Stimulated activated CD4-positive, alpha-beta T cell treated with anti-CD3 and anti-CD28 coated beads, Interleukin-15, amount 100 ng/mL, for 48 hours (primary cell): ENCODE results near the gene DPEP2.
A peak's percentile ranks its signal among the peaks of the same experiment; 100 is the strongest.
"Not testable (repeated sequence)": the region's sequence is repeated elsewhere in the genome, so short reads cannot be mapped to it uniquely, and the experiment has no call there.

ENCODE experiments used
- DNase-seq, 2 donors: peaks; one replicate each; pipeline ENCODE4 v3.0.0-alpha.2; 2020; ENCODE audit warnings: low read depth in 2 of 2

The DPEP2 gene

DNA sequence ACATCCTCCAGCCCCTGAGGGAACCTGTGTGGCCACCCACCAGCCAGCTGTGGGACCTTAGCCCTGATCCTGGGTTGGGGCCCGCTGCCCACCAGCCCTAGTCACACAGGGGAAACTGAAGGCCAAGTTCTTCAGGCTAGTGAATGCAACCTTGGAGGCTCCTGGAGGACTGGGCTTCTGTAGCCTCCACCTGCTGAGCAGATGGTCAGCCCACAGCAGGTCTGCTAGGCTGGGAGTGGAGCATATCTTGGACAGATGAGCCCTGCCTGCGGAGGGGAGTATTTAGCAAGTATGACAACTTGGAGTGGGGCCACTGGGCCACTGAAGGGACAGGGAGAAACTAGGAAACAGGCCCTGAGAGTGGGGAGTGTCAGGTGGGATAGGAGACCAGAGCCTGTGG is 23.1 kb downstream of the DPEP2 start:
- DNase-seq: no peak

DNA sequence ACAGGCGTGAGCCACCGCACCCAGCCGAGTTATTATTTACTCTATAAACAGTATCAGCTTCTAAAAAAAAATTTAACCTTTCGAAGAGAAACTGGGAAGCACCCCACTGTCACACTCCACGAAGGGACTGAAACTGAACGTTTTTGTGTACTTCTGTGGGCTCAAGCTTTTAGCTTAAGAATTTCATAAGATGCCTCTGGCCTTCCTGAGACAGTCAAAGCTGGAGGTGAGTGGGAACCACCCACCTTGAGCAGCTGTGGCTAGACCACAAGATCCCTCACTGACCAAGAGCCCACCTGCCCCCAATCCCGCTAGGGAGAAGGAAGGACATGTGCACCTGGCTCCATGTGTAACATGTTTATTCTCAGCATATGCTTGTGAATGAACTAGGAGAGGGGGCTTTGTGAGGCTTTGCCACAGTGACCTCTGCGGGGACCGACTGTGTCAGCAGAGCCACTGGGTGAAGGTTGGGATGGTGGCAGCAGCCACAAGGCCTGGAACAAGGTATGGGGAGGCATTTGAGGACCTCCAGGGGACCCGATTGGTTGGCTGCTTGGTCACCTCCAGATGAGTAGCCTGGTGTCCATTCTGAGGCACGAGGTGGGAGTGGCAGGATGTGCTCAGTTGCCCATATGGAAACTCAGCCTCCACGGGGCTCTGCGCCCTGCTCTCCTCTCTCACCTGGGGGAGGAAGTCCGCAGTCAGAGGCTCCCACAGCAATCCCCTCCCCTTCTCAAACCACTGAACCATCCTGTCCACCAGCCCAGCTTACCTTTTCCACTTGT is 23.8 kb downstream of the DPEP2 start:
- DNase-seq: no peak

DNA sequence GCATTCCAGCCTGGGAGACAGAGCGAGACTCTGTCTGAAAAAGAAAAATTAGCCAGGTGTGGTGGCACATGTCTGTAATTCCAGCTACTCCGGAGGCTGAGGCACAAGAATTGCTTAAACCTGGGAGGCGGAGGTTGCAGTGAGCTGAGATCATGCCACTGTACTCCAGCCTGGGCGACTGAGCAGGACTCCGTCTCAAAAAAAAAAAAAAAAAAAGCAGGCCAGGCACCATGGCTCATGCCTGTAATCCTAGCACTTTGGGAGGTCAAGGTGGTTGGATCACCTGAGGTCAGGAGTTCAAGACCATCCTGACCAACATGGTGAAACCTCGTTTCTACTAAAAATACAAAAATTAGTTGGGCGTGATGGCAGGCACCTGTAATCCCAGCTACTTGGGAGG is 27.0 kb downstream of the DPEP2 start:
- not testable (repeated sequence) for DNase-seq

DNA sequence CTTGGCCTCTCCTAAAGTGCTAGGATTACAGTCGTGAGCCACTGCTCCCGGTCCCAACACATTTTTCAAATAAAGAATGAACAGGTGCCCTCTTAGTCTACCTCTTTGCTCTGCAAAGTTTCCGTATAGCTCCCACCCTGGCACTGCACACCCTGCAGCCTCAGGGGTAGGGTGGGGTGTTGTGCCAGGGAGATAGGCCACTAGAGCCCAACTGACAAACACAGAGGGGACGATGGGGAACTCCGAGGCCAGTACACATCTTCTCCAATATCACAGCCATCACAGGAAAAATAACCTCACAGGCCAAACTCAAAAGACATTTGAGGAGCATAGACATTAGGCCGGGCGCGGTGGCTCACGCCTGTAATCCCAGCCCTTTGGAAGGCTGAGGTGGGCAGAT is 28.2 kb downstream of the DPEP2 start:
- DNase-seq: no peak

DNA sequence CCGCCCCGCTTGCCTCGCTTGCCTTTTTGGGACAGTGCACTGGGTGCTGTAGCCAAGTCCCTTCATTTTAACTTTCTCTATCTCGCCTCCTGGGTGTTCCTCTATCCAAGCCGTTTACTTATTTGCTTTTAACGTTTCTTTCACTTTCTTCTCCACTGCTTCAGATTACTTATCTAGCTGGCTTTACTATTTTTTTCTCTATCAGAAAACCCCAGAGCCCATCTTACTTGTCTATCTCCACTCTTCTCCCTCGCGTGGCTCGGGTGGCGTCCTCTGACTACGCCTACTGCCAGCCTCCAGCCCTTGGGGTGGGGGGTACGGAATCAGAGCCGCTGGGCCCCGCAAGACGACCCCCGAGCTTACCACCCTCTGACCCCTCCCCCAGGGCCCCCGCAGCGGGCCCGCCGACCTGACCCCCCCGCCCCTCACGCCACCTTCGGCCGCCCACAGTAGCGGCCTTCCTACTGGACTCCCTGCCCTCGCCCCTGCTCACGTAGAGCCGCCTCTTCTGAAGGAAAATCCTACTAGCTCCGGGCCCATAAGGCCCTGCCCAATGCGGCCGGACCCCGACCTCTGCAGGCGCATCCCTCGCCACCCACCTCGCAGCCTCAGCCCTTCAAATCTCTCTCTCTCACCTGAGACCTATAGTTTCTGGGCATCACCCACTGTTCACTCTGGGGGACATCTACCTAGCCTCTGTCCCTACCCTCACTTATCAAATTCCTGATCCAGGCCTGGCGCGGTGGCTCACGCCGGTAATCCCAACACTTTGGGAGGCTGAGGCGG is 29.8 kb downstream of the DPEP2 start:
- no peak for DNase-seq

DNA sequence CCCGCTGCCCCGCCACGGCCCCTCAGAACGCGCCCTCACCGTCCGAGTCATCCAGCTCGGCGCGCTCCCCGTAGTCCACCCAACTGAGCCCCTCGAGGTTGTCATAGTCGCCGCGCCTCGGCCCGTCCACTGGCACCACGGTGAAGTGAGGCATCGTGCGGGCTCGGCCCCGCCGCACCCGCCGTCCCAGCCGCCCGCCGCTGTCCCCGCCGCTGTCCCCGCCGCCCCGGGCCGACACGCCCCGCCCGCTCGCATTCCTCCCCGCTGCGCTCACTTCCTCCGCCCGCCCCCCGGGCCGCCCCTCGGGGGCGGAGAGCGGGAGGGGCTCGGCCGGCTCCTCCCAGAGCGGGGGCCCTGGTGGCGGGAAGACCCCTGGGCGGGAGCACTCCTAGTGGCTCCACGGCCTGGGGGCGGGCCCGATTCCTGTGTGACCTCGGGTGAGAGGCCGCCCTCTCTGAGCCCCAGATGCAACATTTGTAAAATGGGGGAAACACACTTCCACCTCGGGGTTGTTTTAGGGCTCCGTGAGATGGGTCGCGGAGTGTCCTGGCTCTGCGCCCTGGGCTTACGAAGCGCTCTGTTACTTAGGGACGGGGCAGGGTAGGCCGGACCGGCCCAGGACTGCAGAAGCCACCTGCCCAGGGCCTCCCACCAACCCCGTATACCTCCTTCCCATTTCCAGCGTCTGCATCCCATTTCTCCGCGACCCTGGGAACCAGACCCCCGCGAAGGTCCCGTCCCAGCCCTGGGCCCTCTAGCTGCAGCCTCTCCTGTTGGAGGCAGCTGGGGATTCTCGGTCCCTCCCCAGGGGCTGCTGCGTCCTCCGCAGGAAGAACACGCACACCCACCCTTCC is 30.7 kb downstream of the DPEP2 start, which contains the start of gene SLC12A4:
SLC12A4 (minus strand) TSS at position 238 of the 854 bp plus-strand sequence; CDS start at position 154, 84 bp downstream.
- peak; percentile 84 to 89 for DNase-seq

DNA sequence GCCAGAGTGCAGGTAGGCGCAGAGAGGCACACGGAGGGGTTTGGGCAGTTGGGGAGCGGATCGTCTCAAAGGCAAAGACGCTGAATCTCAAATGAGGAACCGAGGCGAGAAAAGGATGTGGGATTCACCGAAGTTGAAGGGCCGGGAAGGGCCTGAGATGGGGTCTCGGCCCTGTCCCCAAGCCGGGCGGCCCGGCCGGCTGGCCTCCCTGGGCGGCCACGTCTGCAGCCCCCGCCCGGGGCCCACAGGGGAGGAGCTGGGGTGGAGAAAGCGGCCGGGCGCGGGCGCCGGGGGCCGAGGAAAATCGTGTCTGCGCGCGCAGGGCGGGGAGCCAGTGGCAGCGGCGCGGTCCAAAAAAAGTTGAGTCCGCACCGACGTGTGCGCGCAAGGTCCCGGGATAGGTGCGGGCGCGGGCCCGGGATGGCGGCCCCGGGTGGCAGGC is 31.3 kb downstream of the DPEP2 start:
- no peak for DNase-seq

DNA sequence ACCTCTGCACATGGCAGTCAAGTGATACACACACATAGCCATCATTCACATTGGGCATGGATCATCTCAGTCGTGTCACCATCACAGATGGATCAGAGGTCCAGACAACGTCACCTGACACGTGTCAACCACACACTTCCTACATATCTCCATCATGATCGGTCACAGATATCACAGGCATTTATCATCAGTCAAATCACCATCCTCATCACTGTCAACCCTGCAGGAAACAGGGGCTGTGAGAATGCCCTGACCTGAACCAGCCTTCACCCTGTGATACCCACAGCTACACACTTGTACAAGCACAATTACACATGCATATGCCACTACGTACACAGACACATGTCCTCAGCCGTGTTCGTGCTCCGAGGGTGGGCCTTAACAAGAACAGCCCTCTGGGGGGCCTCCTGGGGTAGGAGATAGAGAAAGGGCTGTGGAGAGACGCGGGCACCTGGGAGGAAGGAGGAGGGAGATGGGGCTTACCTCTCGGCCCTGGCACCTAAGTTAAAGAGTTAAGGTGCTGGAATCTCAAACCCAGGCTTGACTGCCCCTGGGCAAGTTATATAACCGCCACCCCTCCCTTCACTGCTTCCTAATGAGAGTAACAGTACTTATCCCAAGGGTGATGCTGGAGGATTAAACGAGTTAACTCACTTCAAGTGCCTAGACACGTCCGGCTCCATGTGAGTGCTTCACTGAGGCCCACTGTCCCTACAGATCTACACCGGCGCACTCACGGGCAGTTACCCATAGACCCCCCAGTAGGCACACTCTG is 31.9 kb downstream of the DPEP2 start:
- DNase-seq: peak in 1 of 2 donors; percentile 13

DNA sequence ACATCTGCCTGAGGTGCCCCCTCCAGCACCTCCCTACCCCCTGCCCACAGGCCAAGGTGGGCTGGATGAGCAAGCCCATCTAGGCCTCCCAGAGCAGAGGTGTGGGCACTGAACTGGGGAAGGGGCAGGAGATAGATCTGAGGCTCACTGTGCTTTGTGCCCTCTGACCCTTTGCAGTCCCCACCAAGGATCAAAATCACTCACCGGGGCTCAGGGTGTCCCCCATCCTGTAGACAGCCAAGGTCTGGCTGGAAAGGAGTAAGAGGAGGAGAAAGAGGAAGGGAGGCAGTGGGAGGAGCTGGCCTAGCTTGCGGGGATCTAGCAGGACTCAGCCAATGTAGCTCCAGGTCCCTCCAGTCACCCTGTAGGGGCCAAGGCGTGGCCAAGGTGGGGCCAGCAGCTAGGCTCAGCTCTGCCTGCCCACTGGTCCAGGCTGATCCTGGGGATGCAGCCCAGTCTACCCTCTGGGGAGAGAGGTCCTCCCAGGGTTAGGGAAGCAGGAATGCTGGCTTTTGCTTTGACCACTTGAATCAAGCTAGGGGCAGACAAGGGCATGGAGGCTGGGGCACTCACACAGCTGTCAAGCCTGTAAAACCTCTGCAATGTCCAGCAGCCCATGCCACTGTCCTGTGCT is 32.6 kb downstream of the DPEP2 start:
- no peak for DNase-seq

DNA sequence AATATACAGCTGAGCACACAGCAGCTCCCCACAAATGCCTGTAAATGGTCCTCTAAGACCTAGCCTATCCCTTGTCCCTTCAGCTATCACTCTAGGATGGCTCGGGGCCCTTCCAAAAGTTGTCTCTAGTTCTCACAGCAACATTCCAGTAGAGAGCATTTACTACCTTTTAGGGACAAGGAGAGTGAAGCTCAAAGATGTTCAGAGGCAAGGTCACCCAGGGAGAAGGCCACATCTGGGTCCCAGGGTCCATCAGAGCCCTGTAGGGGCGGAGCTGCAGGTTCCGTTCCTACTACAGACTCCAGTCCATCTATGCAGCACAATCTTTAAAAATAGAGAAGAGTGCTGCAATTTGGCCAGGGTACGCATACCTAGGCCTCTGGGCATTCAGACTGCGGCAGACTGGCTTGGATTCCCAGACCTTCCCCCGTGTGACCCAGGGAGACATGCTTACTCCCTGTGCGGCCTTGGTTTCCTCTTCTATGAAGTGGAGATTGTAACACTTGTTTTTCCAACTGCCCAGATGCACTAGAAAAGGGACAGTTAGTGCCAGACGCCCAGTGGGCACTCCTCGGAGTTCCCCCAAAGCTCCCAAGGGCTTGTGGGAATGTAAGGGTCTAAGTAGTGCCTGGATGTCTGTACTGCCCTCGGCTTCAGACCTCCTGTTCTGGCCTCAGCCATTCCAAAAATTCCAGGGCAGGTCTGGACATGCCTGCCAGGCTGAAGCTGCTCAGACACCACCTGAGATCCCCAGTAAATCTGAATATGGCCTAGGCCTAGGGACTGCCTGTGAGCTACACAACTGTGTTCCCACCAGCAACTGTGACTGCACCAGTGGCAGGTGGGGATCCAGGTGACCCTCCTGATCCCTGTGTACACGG is 33.4 kb downstream of the DPEP2 start:
- DNase-seq: no peak

DNA sequence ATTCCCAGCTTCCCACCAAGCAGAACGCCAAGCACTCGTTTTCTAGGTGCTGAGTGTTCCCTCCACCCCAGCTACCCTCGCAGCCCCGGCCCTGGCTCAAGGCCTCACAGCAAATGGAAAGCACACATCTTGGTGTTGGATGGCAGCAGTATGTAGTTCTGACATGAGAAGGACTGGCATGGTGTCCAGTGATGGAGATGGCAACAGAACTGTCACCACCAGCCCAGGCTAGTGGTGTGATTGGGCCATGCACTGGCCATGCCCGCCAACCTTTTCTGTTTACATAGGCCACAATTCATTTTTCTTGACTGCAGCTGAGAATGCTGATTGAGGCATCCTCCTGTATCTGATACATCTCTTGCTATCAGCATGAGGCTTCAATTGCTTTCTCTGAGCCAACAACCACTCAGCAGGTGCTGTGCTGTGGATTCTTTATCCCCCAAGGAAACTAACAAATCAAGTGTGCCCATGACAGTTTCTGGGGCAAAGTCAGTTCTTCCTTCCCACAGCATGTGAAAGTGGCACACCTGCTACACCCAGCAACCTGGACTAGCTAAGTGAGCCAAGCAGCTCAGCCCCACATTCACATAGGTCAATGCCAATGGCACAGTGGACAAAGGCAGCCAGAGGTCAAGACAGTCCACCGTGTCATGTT is 34.7 kb downstream of the DPEP2 start:
- DNase-seq: no peak

DNA sequence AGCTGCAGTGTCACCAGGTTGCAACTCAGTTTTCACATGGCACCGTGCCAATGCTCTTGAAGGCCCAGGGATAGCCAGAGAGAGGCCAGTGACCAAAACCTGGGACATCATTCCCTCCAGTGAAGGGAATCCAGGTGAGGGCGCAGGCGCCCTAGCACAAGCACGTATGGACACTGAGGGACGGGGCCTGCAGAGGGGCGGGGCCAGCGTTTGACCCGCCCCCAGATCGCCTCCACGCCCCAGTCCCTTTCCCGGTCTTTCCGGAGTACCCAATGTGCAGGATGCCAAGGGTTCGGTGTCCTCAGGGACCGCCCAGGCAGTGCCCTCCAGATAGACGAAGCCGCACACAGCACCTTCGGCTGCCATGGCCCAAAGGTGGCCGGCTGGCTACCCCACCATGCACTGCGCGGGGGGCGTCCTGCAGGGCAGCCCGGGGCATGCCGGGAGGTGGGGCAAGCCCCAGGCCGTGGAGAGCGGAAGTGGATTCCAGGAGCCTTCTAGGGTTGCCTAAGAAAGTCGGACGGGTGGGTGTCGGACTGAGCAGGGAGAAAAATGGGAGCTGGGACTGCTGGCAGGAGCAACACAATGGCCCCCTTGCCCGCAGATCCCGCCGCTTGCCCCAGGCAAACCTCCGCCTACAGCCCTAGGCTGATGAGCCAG is 35.5 kb downstream of the DPEP2 start:
- no peak for DNase-seq

DNA sequence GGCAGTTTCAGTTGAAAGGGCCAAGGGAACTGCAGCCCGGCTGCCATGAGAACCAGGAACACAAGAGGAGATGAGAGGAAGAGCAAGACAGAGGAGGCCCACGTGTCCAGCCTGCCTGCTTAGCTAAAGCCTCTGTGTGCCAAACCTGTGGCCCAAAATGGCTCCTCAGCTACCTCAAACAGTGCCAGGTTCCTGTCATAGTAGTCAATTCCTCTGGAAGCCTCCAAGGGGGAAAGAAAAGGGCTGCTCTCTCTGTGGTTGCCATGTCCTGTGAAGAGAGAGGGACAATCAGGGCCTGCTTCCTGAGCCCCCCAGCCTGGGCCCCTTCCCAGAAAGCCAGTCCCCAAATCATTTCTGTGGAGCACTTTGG is 36.0 kb downstream of the DPEP2 start:
- DNase-seq: no peak

DNA sequence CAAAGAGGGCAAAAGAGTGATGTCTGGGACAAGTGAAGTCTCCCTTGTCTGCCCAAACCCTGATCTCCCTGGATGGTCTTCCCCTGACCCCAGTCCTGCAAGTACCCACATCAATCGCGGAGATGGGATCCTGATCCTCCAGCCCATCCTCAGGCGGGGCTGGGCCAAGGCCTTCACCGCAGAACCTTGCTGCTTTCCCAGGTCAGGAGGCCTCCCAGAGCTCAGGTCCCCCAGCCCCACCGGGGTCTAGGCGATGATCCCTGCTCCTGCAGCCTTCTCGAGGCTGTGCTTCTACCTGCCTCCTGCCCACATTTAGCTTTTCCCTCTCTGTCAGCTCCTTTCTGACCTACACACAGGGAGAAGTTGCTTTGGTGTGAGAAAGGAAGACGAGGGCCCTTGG is 37.1 kb downstream of the DPEP2 start:
- DNase-seq: no peak

DNA sequence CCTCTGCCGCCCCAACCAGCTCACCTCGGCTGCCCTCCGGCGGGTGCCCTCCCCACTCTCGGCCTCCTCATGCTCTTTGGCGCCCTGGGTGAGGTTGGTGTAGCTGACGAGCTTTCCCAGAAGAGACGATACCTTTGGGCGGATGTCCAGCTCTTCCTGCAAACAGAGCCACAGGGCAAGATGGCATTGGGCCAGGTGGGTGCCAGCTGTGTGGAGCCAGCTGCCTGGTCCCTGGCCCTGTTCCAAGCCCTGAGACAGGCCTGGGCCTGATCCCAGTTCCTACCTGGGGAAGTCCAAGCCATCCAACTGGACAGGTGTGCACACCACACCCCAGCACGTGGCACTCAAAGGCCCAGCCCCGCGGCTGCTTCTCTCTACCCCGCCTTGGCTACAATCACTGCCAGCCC is 37.7 kb downstream of the DPEP2 start:
- no peak for DNase-seq

DNA sequence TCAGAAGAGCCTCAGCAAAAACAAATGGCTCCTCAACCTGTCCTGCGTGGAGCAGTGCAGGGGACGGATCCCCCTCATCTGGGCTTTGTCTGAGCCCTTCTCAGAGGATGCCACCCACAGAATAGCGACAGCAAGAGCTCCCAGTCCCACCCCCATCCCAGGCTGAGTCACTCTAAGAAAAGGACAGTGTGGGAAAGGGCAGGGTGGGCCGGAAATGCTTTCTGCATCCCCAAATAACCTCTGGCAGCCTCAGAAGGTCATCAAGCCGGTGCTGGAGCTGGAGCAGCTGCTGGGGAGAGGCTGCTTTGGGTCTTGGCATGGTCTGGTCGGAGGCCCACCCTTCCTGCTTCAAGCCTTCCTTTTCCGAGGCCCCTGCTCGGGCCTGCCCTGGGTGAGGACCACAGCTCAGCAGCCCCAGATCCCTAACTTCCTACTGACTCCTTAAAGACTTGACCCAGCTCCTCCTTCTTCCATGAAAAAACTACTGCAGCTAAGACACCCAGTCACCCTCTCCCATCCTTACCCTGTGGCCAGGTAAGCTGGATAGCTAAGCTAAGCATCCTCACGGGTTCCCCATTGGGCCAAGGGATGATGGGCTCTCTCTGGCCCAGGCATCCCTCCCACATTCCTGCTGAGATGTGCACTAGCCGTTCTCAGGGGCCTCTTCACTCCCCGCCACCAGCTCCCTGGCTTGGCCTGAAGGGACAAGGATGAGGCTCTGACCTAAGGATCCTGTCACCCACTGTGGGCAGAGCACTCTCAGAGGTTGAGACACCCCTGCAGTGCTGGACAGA is 39.6 kb downstream of the DPEP2 start:
- no peak for DNase-seq

DNA sequence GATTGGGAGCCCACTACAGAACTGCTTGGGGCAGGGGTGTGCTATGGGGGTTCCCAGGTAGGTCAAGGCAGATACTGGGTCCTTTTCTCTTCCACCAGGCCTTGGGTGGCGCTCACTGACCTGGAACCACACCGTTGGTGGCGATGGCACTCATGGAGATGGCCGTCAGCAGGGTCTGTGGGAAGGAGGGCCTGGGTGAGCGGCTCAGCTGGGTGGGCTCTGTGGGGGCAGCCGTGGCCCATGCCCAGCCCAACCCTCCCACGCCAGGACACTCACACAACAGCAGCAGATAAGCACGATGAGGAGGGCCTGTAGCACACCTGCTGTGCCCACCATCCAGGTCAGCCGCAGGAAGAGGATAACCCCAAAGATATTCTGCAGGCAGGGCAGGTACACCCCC is 41.7 kb downstream of the DPEP2 start:
- DNase-seq: no peak
